Measurements from ENCODE around the gene KRTAP5-7. TPM values are rescaled to one million over a fixed set of nuclear protein-coding genes. Genes with fewer than 3 reads are reported as not detected.

Gene KRTAP5-7
- total RNA-seq, 2 experiments from 2014 or later, result not detected

- no peak overlapping the region for H3K27ac Mint-ChIP-seq
- DNase-seq (no peak), ATAC-seq (ENCODE audit: low read depth) (no peak)
- POLR2A ChIA-PET, result no interaction called here
- peaks cover 52% of the 10 kb centered on the region for H3K36me3 Mint-ChIP-seq
- H3K9me3 Mint-ChIP-seq, result peaks cover 3% of the 10 kb centered on the region
- no peak overlapping the region for H3K4me3 Mint-ChIP-seq
- no peaks in the 10 kb centered on the region for H3K27me3 Mint-ChIP-seq
- H3K4me1 Mint-ChIP-seq, result peaks cover 6% of the 10 kb centered on the region
Observed at GRCh38 chr11:71502026-71502425, 25.0 kb upstream of the KRTAP5-7 start.

- Mint-ChIP-seq H3K27me3 (no peaks in the 10 kb centered on the region), H3K4me1 (peaks cover 6% of the 10 kb centered on the region), H3K36me3 (peaks cover 51% of the 10 kb centered on the region), H3K9me3 (peaks cover 4% of the 10 kb centered on the region), H3K4me3 (no peak overlapping the region), H3K27ac (no peak overlapping the region)
- ATAC-seq (ENCODE audit: low read depth) (no peak), DNase-seq (no peak)
- POLR2A ChIA-PET, result no interaction called here
Observed at GRCh38 chr11:71502871-71503435, 24.1 kb upstream of the KRTAP5-7 start.

- no peaks in the 10 kb centered on the region for H3K4me1 Mint-ChIP-seq
- ATAC-seq (ENCODE audit: low read depth) (no peak), DNase-seq (no peak)
- H3K27me3 Mint-ChIP-seq, result no peaks in the 10 kb centered on the region
- H3K36me3 Mint-ChIP-seq, result peaks cover 42% of the 10 kb centered on the region
- POLR2A ChIA-PET, result no interaction called here
- H3K27ac Mint-ChIP-seq, result no peak overlapping the region
- no peak overlapping the region for H3K4me3 Mint-ChIP-seq
- H3K9me3 Mint-ChIP-seq, result peaks cover 6% of the 10 kb centered on the region
Observed at GRCh38 chr11:71504531-71504930, 22.5 kb upstream of the KRTAP5-7 start.

GRCh38 chr11:71505001-71505400 is 22.1 kb upstream of the KRTAP5-7 start:
- H3K9me3 Mint-ChIP-seq, result peaks cover 10% of the 10 kb centered on the region
- no peak overlapping the region for H3K4me3 Mint-ChIP-seq
- H3K36me3 Mint-ChIP-seq, result peaks cover 39% of the 10 kb centered on the region
- no peaks in the 10 kb centered on the region for H3K4me1 Mint-ChIP-seq
- POLR2A ChIA-PET, result no interaction called here
- H3K27me3 Mint-ChIP-seq, result no peaks in the 10 kb centered on the region
- H3K27ac Mint-ChIP-seq, result no peak overlapping the region
- no peak for DNase-seq
- no peak for ATAC-seq (ENCODE audit: low read depth)

GRCh38 chr11:71505781-71506180 is 21.3 kb upstream of the KRTAP5-7 start:
- Mint-ChIP-seq H3K4me1 (no peaks in the 10 kb centered on the region), H3K4me3 (no peak overlapping the region), H3K27me3 (no peaks in the 10 kb centered on the region), H3K27ac (no peak overlapping the region), H3K36me3 (peaks cover 33% of the 10 kb centered on the region), H3K9me3 (peaks cover 12% of the 10 kb centered on the region)
- POLR2A ChIA-PET, result no interaction called here
- no peak for ATAC-seq (ENCODE audit: low read depth)
- DNase-seq, result no peak

GRCh38 chr11:71507102-71507501 is 20.0 kb upstream of the KRTAP5-7 start:
- Mint-ChIP-seq H3K4me1 (no peaks in the 10 kb centered on the region), H3K4me3 (no peak overlapping the region), H3K27me3 (no peaks in the 10 kb centered on the region), H3K27ac (no peak overlapping the region), H3K9me3 (peaks cover 12% of the 10 kb centered on the region), H3K36me3 (peaks cover 32% of the 10 kb centered on the region)
- no peak for ATAC-seq (ENCODE audit: low read depth)
- POLR2A ChIA-PET, result no interaction called here
- DNase-seq, result no peak

- Mint-ChIP-seq H3K4me3 (no peak overlapping the region), H3K36me3 (peaks cover 3% of the 10 kb centered on the region), H3K27me3 (no peaks in the 10 kb centered on the region), H3K4me1 (no peaks in the 10 kb centered on the region), H3K27ac (no peak overlapping the region), H3K9me3 (peaks cover 7% of the 10 kb centered on the region)
- ATAC-seq (ENCODE audit: low read depth), result no peak
- no peak for DNase-seq
- POLR2A ChIA-PET, result no interaction called here
Observed at GRCh38 chr11:71518506-71519471, 8.3 kb upstream of the KRTAP5-7 start.

GRCh38 chr11:71519546-71519945 is 7.5 kb upstream of the KRTAP5-7 start:
- Mint-ChIP-seq H3K36me3 (peaks cover 3% of the 10 kb centered on the region), H3K27ac (no peak overlapping the region), H3K4me3 (no peak overlapping the region), H3K27me3 (no peaks in the 10 kb centered on the region), H3K9me3 (peaks cover 7% of the 10 kb centered on the region), H3K4me1 (no peaks in the 10 kb centered on the region)
- POLR2A ChIA-PET, result no interaction called here
- ATAC-seq (ENCODE audit: low read depth) (no peak), DNase-seq (no peak)

GRCh38 chr11:71525188-71525937 is 1.7 kb upstream of the KRTAP5-7 start:
- H3K27ac Mint-ChIP-seq, result no peak overlapping the region

GRCh38 chr11:71525938-71526495 is 1.1 kb upstream of the KRTAP5-7 start:
- H3K27me3 Mint-ChIP-seq, result peaks cover 4% of the 10 kb centered on the region
- peaks cover 3% of the 10 kb centered on the region for H3K36me3 Mint-ChIP-seq
- H3K27ac Mint-ChIP-seq, result no peak overlapping the region
- no peaks in the 10 kb centered on the region for H3K4me1 Mint-ChIP-seq
- H3K9me3 Mint-ChIP-seq, result peaks cover 7% of the 10 kb centered on the region
- H3K4me3 Mint-ChIP-seq, result no peak overlapping the region
- DNase-seq (no peak), ATAC-seq (ENCODE audit: low read depth) (no peak)
- POLR2A ChIA-PET, result no interaction called here

More at GRCh38 chr11:71525188-71525937, 1.7 kb upstream of the KRTAP5-7 start:
- DNase-seq (no peak), ATAC-seq (ENCODE audit: low read depth) (no peak)
- Mint-ChIP-seq H3K27me3 (peaks cover 4% of the 10 kb centered on the region), H3K4me1 (no peaks in the 10 kb centered on the region), H3K4me3 (no peak overlapping the region), H3K9me3 (peaks cover 7% of the 10 kb centered on the region), H3K36me3 (peaks cover 3% of the 10 kb centered on the region)
- POLR2A ChIA-PET, result no interaction called here

GRCh38 chr11:71527576-71528210 is 626 bp downstream of the KRTAP5-7 start:
- no peak overlapping the region for H3K4me3 Mint-ChIP-seq
- H3K36me3 Mint-ChIP-seq, result no peaks in the 10 kb centered on the region
- no peak for ATAC-seq (ENCODE audit: low read depth)
- no peak overlapping the region for H3K27ac Mint-ChIP-seq
- H3K4me1 Mint-ChIP-seq, result no peaks in the 10 kb centered on the region
- H3K27me3 Mint-ChIP-seq, result peaks cover 4% of the 10 kb centered on the region
- peaks cover 1% of the 10 kb centered on the region for H3K9me3 Mint-ChIP-seq
- DNase-seq, result no peak
- POLR2A ChIA-PET, result no interaction called here

- ATAC-seq (ENCODE audit: low read depth) (no peak), DNase-seq (no peak)
- H3K27me3 Mint-ChIP-seq, result peaks cover 4% of the 10 kb centered on the region
- H3K27ac Mint-ChIP-seq, result no peak overlapping the region
- no peaks in the 10 kb centered on the region for H3K9me3 Mint-ChIP-seq
- H3K4me3 Mint-ChIP-seq, result no peak overlapping the region
- H3K4me1 Mint-ChIP-seq, result no peaks in the 10 kb centered on the region
- POLR2A ChIA-PET, result no interaction called here
- H3K36me3 Mint-ChIP-seq, result no peaks in the 10 kb centered on the region
Observed at GRCh38 chr11:71530602-71531001, 3.5 kb downstream of the KRTAP5-7 start.

- Mint-ChIP-seq H3K27ac (no peak overlapping the region), H3K27me3 (peaks cover 4% of the 10 kb centered on the region), H3K9me3 (no peaks in the 10 kb centered on the region), H3K4me3 (no peak overlapping the region), H3K4me1 (no peaks in the 10 kb centered on the region), H3K36me3 (no peaks in the 10 kb centered on the region)
- DNase-seq (no peak), ATAC-seq (ENCODE audit: low read depth) (no peak)
- POLR2A ChIA-PET, result no interaction called here
Observed at GRCh38 chr11:71532036-71532610, 5.1 kb downstream of the KRTAP5-7 start.
